ENCODE results near the gene RNF7.

GRCh38 chr3:141737093-141737492 is 1.0 kb upstream of the RNF7 start:
- TF ChIP-seq, protein P1, sequence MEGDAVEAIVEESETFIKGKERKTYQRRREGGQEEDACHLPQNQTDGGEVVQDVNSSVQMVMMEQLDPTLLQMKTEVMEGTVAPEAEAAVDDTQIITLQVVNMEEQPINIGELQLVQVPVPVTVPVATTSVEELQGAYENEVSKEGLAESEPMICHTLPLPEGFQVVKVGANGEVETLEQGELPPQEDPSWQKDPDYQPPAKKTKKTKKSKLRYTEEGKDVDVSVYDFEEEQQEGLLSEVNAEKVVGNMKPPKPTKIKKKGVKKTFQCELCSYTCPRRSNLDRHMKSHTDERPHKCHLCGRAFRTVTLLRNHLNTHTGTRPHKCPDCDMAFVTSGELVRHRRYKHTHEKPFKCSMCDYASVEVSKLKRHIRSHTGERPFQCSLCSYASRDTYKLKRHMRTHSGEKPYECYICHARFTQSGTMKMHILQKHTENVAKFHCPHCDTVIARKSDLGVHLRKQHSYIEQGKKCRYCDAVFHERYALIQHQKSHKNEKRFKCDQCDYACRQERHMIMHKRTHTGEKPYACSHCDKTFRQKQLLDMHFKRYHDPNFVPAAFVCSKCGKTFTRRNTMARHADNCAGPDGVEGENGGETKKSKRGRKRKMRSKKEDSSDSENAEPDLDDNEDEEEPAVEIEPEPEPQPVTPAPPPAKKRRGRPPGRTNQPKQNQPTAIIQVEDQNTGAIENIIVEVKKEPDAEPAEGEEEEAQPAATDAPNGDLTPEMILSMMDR (IDR thresholded peaks at IDR 0.05; ENCODE audit: insufficient read depth, low read length) = no peak
- TF ChIP-seq GABPA (IDR thresholded peaks at IDR 0.05; ENCODE audit: low read depth) (no peak), POLR2AphosphoS5 (IDR thresholded peaks at IDR 0.05; ENCODE audit: low read depth) (no peak; the same call in 1 of the 2 replicates), SPI1 (IDR thresholded peaks at IDR 0.05; ENCODE audit: borderline replicate concordance, low read depth) (no peak)

Measured in HL-60 (cell line).